Astrocyte of the spinal cord (primary cell): ENCODE data around the gene JMJD8.

ENCODE experiments used
- DNase-seq: peaks from one replicate; pipeline ENCODE4 v3.0.0; 2011; ENCODE audit warnings: low read depth, low spot score
- H3K4me3 ChIP-seq: 2 replicates; pipeline ENCODE4 v1.5.1; 2011; ENCODE audit warnings: low read depth, mild to moderate bottlenecking, low read length, moderate library complexity
- CTCF ChIP-seq: IDR thresholded peaks from 2 replicates; pipeline ENCODE4 v1.5.1; 2012; ENCODE audit warnings: low read depth, mild to moderate bottlenecking, low read length, inconsistent platforms
- in situ Hi-C: cut with HindIII; loops from 2 replicates; pipeline ENCODE4 v1.10.0; 2017; ENCODE audit warnings: low sequenced_read_pairs

JMJD8 gene

GRCh38 chr16:674214-674881 lies 9.8 kb downstream of the JMJD8 start:
- in situ Hi-C loops, result no loop called here
- H3K4me3 ChIP-seq, result no peak overlapping the region
- no peak for TF ChIP-seq CTCF
- DNase-seq, result no peak

- H3K4me3 ChIP-seq, result no peak overlapping the region
- no peak for DNase-seq
- TF ChIP-seq CTCF, result no peak
- in situ Hi-C loops, result no loop called here
These were observed 10.6 kb downstream of the JMJD8 start for GRCh38 chr16:673399-673991.

GRCh38 chr16:672851-673250 lies 11.3 kb downstream of the JMJD8 start:
- in situ Hi-C loops, result no loop called here
- DNase-seq, result no peak
- no peak for TF ChIP-seq CTCF

GRCh38 chr16:672371-672770 lies 11.8 kb downstream of the JMJD8 start:
- no peak overlapping the region for H3K4me3 ChIP-seq
- in situ Hi-C loops, result no loop called here
- no peak for DNase-seq
- TF ChIP-seq CTCF, result no peak

More at GRCh38 chr16:672851-673250, 11.3 kb downstream of the JMJD8 start:
- H3K4me3 ChIP-seq, result no peak overlapping the region

DNA sequence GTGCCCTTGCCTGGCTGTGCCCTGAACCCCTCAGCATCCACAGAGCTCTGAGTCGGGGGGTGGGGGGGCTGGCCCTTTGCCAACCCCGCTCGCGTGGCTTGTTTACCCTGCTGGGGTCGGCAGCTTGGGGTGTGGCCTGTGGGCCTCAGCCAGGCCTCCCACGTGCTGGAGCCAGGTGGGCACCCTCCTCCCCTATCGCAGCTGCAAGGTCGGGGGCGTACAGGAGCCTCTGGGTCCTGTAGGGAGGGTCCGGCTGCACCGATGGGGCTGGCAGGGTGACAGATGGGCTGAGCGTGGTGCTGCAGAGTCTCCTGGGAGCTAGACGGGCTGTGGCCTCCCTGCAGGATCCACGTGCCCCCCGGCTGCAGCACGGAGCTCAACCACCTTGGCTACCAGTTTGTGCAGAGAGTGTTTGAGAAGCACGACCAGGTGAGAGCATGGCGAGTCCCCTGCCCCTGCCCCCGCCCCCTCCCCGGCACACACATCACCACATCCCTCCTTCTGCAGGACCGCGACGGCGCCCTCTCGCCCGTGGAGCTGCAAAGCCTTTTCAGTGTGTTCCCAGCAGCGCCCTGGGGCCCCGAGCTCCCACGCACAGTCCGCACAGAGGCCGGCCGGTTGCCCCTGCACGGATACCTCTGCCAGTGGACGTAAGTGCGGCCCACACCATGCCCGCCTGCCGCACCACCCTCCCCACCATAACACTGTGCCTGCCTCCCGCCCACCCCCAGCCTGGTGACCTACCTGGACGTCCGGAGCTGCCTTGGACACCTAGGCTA lies 12.6 kb downstream of the JMJD8 start:
- no peak overlapping the region for H3K4me3 ChIP-seq
- in situ Hi-C loops, result no loop called here

More for the DNA sequence above, 12.6 kb downstream of the JMJD8 start:
- TF ChIP-seq CTCF, result no peak
- DNase-seq, result no peak
